HepG2 (cell line): Measurements from ENCODE around the gene DDX20. TPM values are rescaled to one million over a fixed set of nuclear protein-coding genes. Genes with fewer than 3 reads are reported as not detected.
A peak's percentile ranks its signal among the peaks of the same experiment; 100 is the strongest.

ENCODE experiments used
- ATRX ChIP-seq: sonication (generic); formaldehyde crosslinking; IDR thresholded peaks from 2 replicates; pipeline ENCODE4 v1.4.0; 2020; ENCODE audit warnings: missing genetic modification reagents, borderline replicate concordance
- DPF2 ChIP-seq: sonication (generic); formaldehyde crosslinking; IDR thresholded peaks from 2 replicates; pipeline ENCODE4 v1.4.0; 2020; ENCODE audit warnings: mild to moderate bottlenecking, low read depth, missing genetic modification reagents, borderline replicate concordance
- MTA3 ChIP-seq: sonication (generic); formaldehyde crosslinking; IDR thresholded peaks from 2 replicates; pipeline ENCODE4 v1.4.0; 2020; ENCODE audit warnings: missing genetic modification reagents
- MXD4 ChIP-seq: IDR thresholded peaks from 2 replicates; pipeline ENCODE4 v1.6.1; 2016; ENCODE audit warnings: mild to moderate bottlenecking, missing biosample characterization, missing genetic modification reagents
- NFYB ChIP-seq: sonication (generic); formaldehyde crosslinking; IDR thresholded peaks from 2 replicates; pipeline ENCODE4 v1.4.0; 2020; ENCODE audit warnings: missing genetic modification reagents
- PRPF4 ChIP-seq: fragments of 200-400 bp; formaldehyde crosslinking; IDR thresholded peaks from 2 replicates; pipeline ENCODE4 v1.6.1; 2016; ENCODE audit warnings: low read length, low read depth; ENCODE audit not compliant: poor library complexity, severe bottlenecking
- SRSF1 ChIP-seq: fragments of 200-400 bp; formaldehyde crosslinking; optimal IDR thresholded peaks from 2 replicates; pipeline ENCODE3; 2017; ENCODE audit warnings: mild to moderate bottlenecking, low read depth, low read length, moderate library complexity
- STAT5B ChIP-seq: sonication (generic); formaldehyde crosslinking; IDR thresholded peaks from 2 replicates; pipeline ENCODE4 v1.4.0; 2020; ENCODE audit warnings: missing genetic modification reagents
- ZSCAN21 ChIP-seq: sonication (generic); formaldehyde crosslinking; IDR thresholded peaks from 2 replicates; pipeline ENCODE4 v1.8.0; 2022; ENCODE audit warnings: mild to moderate bottlenecking, missing genetic modification reagents, moderate library complexity, borderline replicate concordance
- polyA plus RNA-seq, 8 experiments: library from polyadenylated mRNA; depleted of rRNA in 3 of 8; stranded (reverse) in 7 of 8; unstranded in 1 of 8; fragments of >200 nt; fragmentation: Illumina TruSeq in 4 of 8; extraction: Trizol in 4 of 8; gene quantifications; 2 replicates each; pipeline versions ENCODE4 v1.2.1 to v1.2.3, GENCODE V29; 2011 to 2016; ENCODE audit warnings: low read depth in 4 of 8, missing spikeins in 1 of 8, mixed read lengths in 1 of 8; ENCODE audit not compliant: insufficient read depth in 1 of 8
- total RNA-seq, 5 experiments: library from RNA; depleted of rRNA; stranded (reverse); fragments of >200 nt; fragmentation: Illumina TruSeq; extraction: Trizol; gene quantifications; 2 replicates each; pipeline ENCODE4 v1.2.3, GENCODE V29; 2016; ENCODE audit warnings: low read depth in 1 of 5
- TF ChIP-seq, protein P1 (sequence below): sonication (generic); formaldehyde crosslinking; IDR thresholded peaks from 2 replicates; pipeline ENCODE4 v1.4.0; 2020; ENCODE audit warnings: missing genetic modification reagents
- TF ChIP-seq, protein P2 (sequence below): fragments of 450-650 bp; IDR thresholded peaks from 2 replicates; pipeline ENCODE4 v1.6.1; 2016
- TF ChIP-seq, protein P3 (sequence below): sonication (generic); formaldehyde crosslinking; IDR thresholded peaks from 2 replicates; pipeline ENCODE4 v1.5.0; 2020; ENCODE audit warnings: mild to moderate bottlenecking, missing genetic modification reagents
- TF ChIP-seq, protein P4 (sequence below): sonication (generic); formaldehyde crosslinking; IDR thresholded peaks from 2 replicates; pipeline ENCODE4 v1.4.0; 2020; ENCODE audit warnings: missing genetic modification reagents
- TF ChIP-seq, protein P5 (sequence below): IDR thresholded peaks from 2 replicates; pipeline ENCODE4 v1.6.1; 2016; ENCODE audit warnings: missing compliant biosample characterization, missing genetic modification reagents, borderline replicate concordance

DDX20 gene
- total and polyA plus RNA-seq, 2 of the 13 experiments (the other 11 are each of a cell fraction or from before 2014, with no cell fraction given) = 4.0 to 14.3 TPM

DNA sequence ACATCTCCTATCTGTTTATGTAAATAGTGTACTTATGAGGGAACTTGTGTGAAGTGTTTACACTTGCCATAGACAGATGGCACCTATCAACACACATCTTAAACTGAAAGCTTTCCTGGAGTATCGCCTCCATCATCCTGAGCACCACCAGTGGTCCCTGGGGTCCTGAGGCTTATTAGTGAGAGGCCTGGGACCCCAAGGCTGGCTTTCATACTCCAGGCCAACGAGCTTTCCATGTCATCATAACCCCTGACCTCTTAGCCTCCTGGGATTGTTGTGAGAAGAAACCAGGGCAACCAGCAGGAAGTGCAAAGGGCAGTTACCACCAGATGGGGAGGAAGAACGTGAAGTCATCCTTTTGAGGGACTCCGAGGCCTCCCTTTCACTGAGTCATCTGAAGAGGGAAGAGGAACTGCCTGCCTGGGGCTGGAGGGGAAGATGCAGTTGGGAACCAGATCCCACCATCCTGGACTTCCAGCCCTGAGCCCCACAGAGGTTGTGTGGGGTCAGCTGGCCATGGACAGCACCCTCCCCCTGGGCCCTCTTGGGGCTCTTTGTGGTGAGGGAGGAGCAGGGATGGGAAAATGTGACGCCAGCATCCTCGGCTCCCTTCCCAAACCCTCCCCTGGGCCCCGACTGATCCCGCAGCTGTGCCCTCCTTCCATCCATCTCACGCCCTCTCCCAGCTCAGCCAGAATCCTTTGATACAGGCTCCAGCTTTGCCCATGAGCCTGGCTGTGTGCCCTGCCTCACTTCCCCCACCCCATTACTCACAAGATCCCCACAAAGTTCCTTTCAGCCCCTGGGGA is 22.3 kb upstream of the DDX20 start (continued):
- TF ChIP-seq, protein P1, sequence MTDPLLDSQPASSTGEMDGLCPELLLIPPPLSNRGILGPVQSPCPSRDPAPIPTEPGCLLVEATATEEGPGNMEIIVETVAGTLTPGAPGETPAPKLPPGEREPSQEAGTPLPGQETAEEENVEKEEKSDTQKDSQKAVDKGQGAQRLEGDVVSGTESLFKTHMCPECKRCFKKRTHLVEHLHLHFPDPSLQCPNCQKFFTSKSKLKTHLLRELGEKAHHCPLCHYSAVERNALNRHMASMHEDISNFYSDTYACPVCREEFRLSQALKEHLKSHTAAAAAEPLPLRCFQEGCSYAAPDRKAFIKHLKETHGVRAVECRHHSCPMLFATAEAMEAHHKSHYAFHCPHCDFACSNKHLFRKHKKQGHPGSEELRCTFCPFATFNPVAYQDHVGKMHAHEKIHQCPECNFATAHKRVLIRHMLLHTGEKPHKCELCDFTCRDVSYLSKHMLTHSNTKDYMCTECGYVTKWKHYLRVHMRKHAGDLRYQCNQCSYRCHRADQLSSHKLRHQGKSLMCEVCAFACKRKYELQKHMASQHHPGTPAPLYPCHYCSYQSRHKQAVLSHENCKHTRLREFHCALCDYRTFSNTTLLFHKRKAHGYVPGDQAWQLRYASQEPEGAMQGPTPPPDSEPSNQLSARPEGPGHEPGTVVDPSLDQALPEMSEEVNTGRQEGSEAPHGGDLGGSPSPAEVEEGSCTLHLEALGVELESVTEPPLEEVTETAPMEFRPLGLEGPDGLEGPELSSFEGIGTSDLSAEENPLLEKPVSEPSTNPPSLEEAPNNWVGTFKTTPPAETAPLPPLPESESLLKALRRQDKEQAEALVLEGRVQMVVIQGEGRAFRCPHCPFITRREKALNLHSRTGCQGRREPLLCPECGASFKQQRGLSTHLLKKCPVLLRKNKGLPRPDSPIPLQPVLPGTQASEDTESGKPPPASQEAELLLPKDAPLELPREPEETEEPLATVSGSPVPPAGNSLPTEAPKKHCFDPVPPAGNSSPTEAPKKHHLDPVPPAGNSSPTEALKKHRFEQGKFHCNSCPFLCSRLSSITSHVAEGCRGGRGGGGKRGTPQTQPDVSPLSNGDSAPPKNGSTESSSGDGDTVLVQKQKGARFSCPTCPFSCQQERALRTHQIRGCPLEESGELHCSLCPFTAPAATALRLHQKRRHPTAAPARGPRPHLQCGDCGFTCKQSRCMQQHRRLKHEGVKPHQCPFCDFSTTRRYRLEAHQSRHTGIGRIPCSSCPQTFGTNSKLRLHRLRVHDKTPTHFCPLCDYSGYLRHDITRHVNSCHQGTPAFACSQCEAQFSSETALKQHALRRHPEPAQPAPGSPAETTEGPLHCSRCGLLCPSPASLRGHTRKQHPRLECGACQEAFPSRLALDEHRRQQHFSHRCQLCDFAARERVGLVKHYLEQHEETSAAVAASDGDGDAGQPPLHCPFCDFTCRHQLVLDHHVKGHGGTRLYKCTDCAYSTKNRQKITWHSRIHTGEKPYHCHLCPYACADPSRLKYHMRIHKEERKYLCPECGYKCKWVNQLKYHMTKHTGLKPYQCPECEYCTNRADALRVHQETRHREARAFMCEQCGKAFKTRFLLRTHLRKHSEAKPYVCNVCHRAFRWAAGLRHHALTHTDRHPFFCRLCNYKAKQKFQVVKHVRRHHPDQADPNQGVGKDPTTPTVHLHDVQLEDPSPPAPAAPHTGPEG (CRISPR knock-in tag) = no peak
- TF ChIP-seq PRPF4 (no peak), NFYB (CRISPR knock-in tag) (no peak), SRSF1 (no peak), MTA3 (CRISPR knock-in tag) (no peak), DPF2 (peak; percentile 64; the same call in 1 of the 2 replicates), STAT5B (CRISPR knock-in tag) (no peak), MXD4 (peak; percentile 66; the same call in 1 of the 2 replicates), ATRX (CRISPR knock-in tag) (no peak), ZSCAN21 (CRISPR knock-in tag) (no peak)
- TF ChIP-seq, protein P2, sequence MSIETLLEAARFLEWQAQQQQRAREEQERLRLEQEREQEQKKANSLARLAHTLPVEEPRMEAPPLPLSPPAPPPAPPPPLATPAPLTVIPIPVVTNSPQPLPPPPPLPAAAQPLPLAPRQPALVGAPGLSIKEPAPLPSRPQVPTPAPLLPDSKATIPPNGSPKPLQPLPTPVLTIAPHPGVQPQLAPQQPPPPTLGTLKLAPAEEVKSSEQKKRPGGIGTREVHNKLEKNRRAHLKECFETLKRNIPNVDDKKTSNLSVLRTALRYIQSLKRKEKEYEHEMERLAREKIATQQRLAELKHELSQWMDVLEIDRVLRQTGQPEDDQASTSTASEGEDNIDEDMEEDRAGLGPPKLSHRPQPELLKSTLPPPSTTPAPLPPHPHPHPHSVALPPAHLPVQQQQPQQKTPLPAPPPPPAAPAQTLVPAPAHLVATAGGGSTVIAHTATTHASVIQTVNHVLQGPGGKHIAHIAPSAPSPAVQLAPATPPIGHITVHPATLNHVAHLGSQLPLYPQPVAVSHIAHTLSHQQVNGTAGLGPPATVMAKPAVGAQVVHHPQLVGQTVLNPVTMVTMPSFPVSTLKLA = no peak
- TF ChIP-seq, protein P3, sequence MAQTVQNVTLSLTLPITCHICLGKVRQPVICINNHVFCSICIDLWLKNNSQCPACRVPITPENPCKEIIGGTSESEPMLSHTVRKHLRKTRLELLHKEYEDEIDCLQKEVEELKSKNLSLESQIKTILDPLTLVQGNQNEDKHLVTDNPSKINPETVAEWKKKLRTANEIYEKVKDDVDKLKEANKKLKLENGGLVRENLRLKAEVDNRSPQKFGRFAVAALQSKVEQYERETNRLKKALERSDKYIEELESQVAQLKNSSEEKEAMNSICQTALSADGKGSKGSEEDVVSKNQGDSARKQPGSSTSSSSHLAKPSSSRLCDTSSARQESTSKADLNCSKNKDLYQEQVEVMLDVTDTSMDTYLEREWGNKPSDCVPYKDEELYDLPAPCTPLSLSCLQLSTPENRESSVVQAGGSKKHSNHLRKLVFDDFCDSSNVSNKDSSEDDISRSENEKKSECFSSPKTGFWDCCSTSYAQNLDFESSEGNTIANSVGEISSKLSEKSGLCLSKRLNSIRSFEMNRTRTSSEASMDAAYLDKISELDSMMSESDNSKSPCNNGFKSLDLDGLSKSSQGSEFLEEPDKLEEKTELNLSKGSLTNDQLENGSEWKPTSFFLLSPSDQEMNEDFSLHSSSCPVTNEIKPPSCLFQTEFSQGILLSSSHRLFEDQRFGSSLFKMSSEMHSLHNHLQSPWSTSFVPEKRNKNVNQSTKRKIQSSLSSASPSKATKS (CRISPR knock-in tag) = no peak
- TF ChIP-seq, protein P4, sequence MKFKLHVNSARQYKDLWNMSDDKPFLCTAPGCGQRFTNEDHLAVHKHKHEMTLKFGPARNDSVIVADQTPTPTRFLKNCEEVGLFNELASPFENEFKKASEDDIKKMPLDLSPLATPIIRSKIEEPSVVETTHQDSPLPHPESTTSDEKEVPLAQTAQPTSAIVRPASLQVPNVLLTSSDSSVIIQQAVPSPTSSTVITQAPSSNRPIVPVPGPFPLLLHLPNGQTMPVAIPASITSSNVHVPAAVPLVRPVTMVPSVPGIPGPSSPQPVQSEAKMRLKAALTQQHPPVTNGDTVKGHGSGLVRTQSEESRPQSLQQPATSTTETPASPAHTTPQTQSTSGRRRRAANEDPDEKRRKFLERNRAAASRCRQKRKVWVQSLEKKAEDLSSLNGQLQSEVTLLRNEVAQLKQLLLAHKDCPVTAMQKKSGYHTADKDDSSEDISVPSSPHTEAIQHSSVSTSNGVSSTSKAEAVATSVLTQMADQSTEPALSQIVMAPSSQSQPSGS = peak; percentile 55; the same call in 1 of the 2 replicates
- TF ChIP-seq, protein P5, sequence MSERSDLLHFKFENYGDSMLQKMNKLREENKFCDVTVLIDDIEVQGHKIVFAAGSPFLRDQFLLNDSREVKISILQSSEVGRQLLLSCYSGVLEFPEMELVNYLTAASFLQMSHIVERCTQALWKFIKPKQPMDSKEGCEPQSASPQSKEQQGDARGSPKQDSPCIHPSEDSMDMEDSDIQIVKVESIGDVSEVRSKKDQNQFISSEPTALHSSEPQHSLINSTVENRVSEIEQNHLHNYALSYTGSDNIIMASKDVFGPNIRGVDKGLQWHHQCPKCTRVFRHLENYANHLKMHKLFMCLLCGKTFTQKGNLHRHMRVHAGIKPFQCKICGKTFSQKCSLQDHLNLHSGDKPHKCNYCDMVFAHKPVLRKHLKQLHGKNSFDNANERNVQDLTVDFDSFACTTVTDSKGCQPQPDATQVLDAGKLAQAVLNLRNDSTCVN (CRISPR knock-in tag) = no peak
